GM20000 (cell line): Measurements from ENCODE around the gene SNAP25.

Source experiments
- DNase-seq: peaks from one replicate; pipeline ENCODE4 v3.0.0; 2012; ENCODE audit warnings: low spot score
- CTCF ChIP-seq: IDR thresholded peaks from 2 replicates; pipeline ENCODE4 v1.5.1; 2012; ENCODE audit warnings: mild to moderate bottlenecking, control low read depth; ENCODE audit errors: extremely low read depth, missing control alignments

Gene SNAP25

GRCh38 chr20:10306440-10307358, 88.1 kb downstream of the SNAP25 start:
- no peak for TF ChIP-seq CTCF
- DNase-seq: no peak

- no peak for DNase-seq
- no peak for TF ChIP-seq CTCF
Observed at GRCh38 chr20:10307359-10307735, 88.7 kb downstream of the SNAP25 start.

- no peak for TF ChIP-seq CTCF
Observed at GRCh38 chr20:10308652-10309051, 90.0 kb downstream of the SNAP25 start.

GRCh38 chr20:10309326-10309725, 90.7 kb downstream of the SNAP25 start:
- no peak for TF ChIP-seq CTCF
- no peak for DNase-seq

More at GRCh38 chr20:10308652-10309051, 90.0 kb downstream of the SNAP25 start:
- no peak for DNase-seq

GRCh38 chr20:10312111-10312510, 93.5 kb downstream of the SNAP25 start:
- TF ChIP-seq CTCF: no peak
- DNase-seq: no peak

GRCh38 chr20:10313215-10313614, 94.6 kb downstream of the SNAP25 start:
- no peak for TF ChIP-seq CTCF
- no peak for DNase-seq

GRCh38 chr20:10313701-10314100, 95.1 kb downstream of the SNAP25 start:
- TF ChIP-seq CTCF: no peak
- no peak for DNase-seq
